GM19372 (cell line): ENCODE data around the gene PDZRN4.
"Not testable (repeated sequence)": the region's sequence is repeated elsewhere in the genome, so short reads cannot be mapped to it uniquely, and the experiment has no call there.

Source experiments
- ATAC-seq: cut with Tn5 transposase; IDR thresholded peaks from one replicate; pipeline ENCODE4 v1.9.1; 2021; ENCODE audit warnings: mild to moderate bottlenecking, low read depth, moderate library complexity; ENCODE audit not compliant: unreplicated experiment

Gene PDZRN4

DNA sequence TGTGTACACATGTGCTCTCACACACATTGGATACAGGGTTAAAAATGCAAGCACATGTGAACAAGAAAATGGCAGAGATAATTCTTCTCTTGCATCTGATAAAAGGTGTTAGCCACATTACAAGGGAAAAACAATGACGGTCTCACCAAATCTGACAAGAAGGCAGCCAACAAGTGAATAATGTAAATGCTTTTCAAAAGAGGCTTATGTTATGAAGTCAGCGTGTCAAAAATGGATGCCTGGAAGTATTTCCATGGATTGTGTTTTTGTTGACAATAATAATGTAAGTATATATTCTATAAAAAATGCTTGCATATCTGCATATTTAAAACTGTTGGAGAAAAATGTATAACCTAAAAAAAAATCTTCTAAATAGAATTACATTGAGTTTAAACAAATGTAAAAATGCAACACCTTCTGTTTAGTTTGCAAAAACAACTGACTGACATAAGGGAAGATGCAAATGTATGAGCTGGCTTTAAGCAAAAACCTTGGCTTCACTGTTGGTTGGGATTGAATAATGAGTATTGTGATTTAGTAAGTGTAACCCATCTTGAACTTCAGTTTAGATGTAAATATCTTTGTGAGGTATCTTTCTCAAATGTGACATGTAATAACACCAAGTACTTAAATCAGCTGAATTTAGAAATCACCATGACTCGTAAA is 424.9 kb downstream of the PDZRN4 start:
- ATAC-seq, result no peak

DNA sequence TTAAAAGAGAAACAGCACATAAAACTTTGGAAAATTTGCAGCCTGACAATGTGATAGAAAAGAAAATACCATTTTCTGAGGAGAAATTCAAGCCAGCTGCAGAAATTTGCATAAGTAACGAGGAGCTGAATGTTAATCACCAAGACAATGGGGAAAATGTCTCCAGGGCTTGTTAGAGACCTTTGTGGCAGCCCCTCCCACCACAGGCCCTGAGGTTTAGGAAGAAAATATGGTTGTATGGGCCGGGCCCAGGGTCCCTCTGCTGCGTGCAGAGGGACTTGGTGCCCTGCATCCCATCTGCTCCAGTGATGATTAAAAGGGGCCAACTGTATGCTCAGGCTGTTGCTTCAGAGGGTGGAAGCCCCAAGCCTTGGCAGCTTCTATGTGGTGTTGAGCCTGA is 427.1 kb downstream of the PDZRN4 start:
- ATAC-seq, result not testable (repeated sequence)

DNA sequence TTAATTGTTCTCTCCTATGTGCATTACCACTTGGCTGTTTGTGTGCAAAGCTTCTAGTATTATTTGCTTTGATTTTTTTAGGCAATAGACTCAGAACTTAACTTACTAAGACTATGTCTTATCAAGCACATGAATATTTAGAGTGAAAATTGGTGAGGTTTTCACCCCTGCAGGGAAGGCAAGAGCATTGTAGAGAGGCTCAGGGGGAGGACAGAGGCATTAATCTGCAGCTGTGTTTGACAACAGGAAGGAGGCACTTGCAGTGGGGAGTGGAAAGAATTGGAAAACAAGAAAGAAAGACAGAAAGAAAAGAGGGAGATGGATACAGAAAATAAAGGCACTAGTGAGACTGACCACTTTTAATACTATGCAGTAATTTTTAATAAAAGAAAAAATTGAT is 431.6 kb downstream of the PDZRN4 start:
- no peak for ATAC-seq

DNA sequence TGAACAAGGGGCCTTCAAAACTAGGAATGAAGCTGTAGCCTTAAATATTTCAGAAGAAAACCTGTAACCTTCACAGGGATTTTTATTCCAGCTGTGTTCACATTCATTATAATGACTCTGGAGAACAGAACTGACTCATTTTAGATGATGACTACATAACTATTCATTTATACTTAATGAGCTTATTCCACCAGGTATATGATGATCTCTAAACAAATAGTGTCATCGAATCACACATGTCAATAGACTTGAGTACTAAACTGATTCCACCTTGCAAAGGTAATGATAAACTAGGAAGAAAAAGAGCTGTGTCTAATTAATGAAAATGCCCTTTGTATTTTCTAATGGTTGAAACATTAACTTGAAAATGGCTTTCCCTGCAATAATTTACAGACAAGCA is 433.2 kb downstream of the PDZRN4 start:
- ATAC-seq, result no peak
